NCI-H1436 treated with DMSO at 0.1 percent for 48 hours (cell line): ENCODE results near the gene SMG6.

Experiments used
- DNase-seq: peaks from one replicate; lab custom pipeline; 2025; lab: John Stamatoyannopoulos, UW

SMG6 gene

DNA sequence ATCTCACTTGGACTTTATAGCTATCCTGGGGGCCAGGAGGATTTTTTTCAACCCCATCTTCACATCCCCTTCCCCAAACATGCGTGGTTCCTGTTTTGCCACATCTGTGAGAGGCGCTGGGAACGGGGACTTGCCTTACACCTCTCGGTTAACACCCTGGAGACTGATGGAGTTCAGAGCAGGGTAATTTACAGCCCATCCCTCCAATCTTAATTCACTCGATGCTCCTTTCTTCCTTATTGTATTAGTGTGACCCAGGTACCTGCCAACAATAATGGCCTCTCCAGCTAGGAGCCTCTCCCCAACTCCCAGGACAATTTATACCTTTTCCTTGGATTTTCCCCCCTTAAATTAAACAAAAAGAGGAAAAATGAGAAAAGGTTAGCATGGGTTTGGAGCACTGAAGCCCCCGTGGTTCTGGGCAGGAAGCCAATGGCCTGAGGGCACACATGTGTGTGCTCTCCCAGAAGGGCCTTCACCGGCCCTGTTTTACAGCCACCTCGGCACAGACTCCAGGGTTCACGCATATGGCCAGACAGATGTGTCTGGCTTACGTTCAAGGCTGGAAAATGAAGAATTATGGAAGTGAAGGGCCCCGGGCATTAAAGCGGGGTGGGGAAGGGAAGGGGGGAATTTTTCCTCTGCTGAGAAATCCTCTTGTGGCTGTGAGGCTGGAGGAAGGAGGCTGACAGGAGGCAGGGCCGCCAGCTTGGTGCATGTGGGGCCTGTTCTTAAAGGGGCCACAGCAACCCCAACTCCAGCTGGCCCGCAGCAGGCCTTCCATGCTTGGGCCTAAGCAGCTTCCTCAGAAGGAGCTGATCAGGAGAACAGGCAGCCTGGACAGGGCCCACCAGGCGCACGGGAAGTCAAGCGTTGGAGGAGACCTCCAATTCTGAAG, 227.2 kb downstream of the SMG6 start:
- DNase-seq: no peak

GRCh38 chr17:2075336-2076086, 228.1 kb downstream of the SMG6 start:
- DNase-seq: no peak

GRCh38 chr17:2074919-2075318, 228.7 kb downstream of the SMG6 start:
- DNase-seq: no peak

DNA sequence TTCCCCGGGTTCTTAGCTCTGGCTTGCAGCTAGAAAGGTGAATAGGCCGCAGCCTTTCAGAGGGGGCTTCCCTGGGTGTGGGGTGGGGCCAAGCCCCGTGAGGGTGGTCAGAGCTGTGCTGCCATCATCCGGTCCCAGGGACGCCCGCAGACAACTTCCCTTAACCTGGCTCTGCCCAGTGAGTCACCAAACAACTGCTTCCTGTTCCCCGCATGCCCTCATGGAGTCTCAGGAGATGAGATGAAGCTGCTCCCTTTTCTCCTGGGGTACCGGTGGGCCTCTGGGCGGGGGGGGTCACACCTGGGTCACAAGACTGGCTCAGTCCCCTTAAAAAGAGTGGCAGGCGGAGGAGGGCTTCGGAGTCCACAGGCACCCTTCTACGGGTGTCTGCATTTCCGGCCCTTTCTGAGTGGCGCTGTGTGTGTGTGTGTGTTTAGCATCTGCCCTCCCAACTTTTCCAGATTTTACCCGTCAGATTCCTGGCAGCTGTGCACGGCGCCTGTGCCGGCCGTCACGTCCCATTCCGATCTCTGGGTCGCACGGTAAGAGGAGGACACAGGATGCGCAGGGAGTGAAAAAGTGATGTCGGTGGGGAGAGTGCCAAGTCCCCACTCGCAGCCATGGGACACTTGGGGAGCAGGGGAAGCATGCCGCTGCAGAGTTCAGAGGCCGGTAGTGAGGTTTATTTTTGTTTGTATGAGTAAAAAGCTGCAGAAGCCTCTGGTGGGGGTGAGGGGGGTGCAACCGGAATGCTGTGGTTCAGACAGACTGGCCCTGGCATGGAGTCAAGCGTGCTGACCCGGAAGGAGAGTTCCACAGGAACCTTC, 231.9 kb downstream of the SMG6 start:
- no peak for DNase-seq

DNA sequence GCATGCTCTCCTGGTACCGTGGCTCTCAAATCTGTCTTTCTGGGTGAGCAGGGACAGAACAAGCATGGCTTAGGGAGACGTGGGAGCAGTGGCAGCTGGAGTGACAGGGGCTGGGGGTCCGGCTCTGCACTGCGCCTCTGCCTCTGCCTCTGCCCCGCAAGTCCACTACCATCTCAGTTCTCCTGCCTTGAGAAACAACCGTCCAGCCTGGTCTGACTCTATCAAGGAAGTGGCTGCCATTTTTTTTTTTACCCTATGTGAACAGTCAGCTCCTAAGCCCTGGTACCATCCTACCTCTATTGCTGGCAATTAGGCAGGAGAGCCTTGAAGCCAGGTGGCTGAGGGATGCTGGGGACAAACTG, 232.6 kb downstream of the SMG6 start:
- no peak for DNase-seq

DNA sequence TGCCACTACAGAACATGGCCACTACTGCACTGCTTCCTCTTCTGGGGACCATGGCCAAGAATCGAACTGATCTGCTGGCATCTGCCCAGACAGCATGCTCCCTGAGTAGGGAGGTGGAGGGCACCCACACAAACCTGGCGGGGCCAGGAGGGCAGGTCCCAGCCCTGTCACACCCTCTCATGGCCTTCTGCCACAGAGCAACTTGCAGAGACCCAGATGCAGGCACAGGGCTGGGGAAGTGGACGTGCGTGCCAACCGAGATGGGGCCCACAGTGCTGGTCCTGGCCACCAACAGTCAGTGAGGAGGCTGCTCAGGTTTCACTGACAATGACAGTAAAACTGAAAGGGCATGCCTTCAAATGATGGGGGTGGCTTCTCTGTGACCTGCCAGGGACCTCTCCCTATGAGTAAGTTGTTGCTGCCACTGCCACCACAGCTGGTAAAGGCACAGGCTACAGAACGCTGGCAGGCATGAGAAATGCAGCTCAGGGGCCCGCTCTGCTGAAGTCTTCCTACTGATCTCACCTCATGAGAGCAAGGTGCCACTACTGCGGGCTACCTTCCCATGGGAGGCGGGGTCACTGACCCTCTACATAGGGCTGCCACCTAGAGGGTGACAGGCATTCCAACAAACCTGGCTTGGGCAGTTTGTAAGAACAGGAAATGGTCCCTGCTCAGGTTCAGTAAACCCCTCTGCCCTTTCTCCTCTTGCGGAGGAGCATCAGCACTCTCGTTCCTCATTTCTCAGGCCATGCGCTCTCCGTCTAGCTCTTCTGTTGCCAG, 233.2 kb downstream of the SMG6 start:
- DNase-seq: no peak

DNA sequence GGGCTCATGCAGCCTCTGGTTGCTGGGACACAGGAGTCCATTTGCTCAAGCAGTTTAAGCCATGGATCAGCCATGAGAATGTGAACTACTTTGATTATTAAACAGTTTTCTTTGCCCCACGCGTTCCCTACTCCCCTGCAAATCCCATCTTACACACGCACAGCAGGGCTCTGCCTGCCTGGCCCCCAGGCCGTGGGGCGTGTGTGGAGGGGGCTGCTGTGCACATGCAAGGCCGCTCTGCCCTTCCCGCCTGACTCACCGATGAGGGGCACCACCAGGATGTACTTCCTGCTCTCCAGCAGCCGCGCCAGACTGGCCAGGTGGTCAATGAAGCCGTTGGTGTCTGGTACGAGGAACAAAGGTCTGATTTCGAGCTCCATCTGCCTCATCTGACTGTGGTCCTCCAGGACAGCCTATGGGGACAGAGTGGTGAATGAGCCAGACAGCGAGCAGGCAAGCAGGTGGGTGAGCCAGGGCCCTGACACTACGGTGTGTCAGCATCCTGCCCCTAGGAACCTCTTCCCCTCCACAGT, 235.0 kb downstream of the SMG6 start:
- DNase-seq: no peak

DNA sequence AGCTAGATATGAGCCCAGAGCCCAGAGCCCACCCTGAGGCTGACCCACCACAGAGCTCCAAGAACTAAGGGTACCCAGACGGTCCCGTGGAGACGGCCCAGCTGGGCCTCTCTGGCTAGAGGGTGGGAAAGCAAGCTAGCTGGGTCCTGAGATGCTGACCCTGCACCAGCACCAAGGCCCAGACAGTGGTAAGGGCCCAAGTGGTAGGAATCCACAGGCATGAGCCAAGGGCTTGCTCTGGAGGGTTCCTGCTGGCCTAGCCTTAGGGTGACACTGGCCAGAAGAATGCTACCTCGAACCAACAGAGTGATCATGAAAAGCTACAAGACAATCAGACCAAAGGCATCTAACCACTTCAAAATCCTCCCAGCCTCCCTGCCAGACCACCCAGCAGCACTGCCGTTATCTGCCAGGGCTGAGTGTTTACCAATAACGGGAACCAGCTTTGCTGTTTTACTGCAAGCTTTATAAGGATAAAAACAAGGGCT, 235.5 kb downstream of the SMG6 start:
- DNase-seq: no peak

GRCh38 chr17:2067608-2068024, 236.0 kb downstream of the SMG6 start:
- no peak for DNase-seq

- DNase-seq: no peak
Measured at GRCh38 chr17:2067048-2067561, 236.5 kb downstream of the SMG6 start.

DNA sequence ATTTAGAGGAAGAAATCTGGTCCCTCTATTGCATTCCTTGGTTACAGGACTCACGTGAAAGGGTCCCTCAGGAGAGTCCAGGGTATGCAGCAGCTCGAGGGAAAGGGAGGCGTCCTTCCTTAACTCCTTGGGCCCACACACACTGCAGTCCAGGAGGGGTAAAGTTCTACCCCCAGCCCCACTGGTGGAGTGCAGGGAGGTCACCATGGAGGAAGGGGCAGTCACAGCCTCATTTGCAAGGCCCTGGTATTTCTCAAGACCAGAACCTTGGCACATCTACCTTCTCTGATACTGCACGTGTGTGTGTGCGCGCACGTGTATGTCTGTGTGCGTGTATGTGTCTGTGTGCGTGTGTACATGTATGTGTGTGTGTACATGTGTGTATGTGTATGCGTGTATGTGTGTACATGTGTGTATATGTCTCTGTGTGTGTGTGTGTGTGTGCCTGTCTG, 237.6 kb downstream of the SMG6 start:
- no peak for DNase-seq

- no peak for DNase-seq
Measured at GRCh38 chr17:2064980-2065785, 238.4 kb downstream of the SMG6 start.

DNA sequence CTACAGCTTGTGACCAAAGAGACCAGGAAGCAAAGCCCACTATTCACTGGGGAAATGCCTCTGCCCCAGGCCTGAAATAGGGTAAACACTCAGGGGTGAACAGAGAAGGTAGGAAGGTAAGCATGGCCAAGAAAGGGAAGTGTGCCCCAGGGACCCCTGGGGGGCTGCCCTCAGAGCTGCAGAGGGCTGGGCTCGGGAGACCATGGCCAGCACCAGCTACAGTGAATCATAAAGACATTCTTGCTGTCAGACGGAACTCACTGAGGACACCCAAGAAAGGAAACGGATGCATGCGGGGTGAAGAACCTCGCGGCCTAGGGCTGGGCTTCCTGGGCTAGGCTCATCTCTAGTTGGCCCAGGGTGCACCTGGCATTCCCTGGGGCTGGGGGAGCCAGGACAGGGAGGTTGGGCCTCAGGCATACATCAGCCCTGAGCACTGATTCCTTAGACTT, 239.0 kb downstream of the SMG6 start:
- no peak for DNase-seq

DNA sequence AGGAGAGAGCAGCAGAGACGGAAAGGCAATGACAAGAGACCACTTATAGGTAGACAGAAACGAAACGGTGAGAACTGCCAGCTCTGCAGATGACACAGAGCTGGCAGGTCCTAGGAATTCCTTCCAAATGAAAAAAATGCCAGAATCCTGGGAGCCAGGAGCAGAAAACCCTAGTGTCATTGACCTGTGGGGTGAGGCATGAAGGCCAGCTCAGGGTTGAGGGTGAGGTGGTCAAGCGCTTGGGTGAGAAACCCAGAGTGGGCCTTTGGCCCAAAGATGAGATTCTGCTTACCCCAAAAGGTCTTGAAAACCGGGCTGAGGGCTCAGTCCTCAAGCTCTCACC, 239.5 kb downstream of the SMG6 start:
- no peak for DNase-seq

- no peak for DNase-seq
Measured at GRCh38 chr17:2063261-2064146, 240.1 kb downstream of the SMG6 start.

DNA sequence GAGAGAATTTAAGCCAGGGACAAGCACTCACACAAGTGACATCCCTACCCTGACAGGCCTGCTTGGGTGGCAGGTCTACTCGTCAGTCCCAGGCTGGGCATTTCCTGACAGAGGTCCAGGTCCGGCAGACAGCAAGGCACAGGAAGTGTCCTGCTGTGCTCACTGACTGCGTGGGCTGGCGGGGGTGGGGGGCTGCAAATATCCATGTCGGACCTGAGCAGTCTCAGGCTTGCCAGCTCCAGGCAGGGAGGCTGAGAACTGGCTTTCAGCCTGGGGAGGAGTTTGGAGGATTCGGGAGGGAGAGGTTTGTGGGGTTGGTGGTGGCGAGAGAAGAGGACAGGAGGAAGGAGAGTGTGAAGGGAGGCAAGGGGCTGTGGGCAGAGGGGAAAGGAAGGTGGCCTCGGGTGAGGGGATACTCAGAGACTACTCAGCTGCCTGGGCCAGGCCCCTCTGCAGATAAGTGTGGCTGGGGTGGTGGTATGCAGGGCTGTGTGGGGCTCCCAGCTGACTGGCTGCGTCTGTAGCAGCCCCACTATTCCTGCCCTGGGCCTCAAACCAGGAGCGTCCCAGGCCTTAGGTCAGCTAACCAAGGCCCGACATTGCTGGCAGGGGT, 240.9 kb downstream of the SMG6 start:
- no peak for DNase-seq

DNA sequence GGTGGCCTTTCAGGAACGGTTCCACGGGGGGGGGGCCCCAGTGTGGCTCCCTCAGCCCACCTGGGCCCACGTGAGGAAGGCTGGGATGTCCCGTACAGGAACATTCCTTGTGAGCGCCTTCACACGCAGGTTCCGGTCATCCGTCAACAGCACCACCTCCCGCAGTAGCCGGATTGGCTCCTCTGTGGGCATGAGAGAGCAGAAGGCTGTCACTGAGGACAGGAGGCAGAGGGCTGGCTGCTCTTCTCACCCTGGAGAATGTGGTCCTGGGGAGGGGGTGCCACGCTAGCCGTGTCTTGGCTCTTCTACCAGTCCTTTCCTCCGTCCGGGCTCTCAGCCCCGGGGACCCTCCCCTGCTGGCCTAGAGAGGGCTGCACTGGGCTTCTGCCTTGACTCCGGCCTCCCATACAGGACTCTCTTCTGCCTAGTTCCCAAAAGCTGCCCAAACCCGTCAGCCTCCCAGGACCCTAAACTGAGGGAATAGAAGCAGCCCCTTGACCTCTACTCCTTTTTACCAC, 242.1 kb downstream of the SMG6 start:
- DNase-seq: no peak

DNA sequence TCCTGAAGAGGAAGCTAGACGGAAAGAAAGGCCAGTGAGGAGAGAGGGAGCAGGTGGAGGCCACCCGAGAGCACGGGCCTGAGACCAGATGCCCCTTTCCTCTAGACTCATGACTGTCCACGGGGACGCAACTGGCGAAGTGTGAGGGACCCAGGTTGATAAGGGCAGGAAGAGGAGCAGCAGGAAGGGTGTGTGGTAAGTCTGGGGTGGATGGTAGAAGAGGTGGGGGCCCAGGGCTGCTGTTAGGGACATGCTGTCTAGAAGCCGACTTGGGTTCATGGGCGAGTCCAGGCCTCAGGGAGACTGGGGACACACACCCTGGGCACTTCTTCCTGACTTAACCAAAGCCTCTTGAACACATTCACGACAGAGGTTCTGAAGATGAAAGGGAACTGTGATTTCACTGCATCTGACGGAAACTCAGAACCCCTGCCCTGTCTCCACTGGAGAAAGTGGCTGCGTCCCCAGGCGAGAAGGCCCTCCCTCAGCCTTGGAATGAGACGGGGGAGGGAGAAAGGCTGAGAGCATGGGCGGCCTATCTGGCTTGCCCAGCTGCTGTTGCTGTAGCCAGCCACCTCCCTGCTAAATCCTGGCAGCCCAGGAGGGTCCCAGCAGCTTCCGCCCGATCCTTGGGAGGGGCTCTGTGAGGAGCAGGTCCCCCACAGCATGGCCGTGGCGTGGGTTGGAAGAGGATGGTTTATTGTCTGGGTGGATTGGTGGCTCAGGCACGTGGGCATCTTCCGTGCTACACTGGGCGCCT, 242.7 kb downstream of the SMG6 start:
- no peak for DNase-seq
